8988T (cell line): ENCODE measurements around the gene ZNG1E.
"Not testable (repeated sequence)": the region's sequence is repeated elsewhere in the genome, so short reads cannot be mapped to it uniquely, and the experiment has no call there.

ENCODE experiments used
- DNase-seq: peaks from one replicate; pipeline ENCODE4 v3.0.0; 2011

Gene ZNG1E

DNA sequence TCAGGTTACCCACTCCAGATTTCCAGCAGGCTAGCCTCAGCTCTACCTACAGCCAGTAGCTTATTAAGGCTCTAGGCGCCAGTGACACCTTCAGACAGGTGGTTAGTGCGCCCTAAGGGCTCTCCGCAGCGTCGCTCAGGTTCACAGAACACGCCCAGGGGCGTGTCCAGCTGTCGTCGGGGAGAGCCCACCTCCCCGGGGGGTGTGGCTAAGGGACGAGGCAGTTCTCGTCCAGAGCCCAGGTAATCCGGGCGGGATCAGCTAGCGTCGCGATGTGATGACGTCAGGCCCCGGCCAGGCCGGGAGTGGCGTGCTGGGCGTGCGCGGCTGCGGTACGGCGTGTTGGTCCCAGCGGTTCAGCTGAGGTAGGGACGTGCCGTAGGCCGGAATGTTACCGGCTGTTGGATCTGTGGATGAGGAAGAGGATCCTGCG lies at the start of gene ZNG1E:
TSS of gene ZNG1E (plus strand) at position 340 of the 433 bp plus-strand sequence. CDS start at position 389, 49 bp downstream.
- not testable (repeated sequence) for DNase-seq

DNA sequence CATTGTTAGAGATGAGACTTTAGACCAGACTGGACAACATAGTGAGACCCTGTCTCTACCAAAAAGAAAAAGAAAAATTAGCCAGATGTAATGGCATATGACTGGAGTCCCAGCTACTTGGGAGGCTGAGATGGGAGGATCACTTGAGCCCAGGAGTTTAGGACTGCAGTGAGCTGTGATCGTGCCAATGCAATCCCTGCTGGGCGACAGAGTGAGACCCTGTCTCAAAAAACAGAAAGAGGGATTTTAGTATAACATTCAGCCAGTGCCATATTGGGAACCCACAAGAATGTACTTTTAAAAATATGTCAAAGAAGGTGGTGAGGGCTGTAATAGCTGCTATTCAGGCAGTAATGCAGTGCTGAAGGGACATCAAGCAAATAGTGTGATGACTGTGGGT lies 2.1 kb upstream of the ZNG1E start:
- not testable (repeated sequence) for DNase-seq

DNA sequence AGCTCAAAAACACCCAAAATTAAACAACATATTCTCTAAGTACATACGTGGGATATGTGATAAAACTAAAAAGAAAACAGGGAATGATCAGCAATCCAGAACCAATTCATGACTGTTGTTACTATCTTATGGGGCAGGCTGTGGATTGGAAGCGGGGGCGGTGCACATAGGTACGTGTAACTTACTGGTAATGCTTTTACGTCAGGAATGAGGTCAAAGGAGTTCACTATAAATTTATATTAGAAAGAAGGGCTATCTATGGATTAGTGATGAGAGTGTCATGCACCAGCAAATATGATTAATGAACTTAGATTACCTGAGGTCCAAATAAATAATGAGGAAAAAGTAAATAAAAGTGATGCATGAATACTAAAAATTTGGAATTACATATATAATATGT lies 710 bp upstream of the ZNG1E start:
- DNase-seq: not testable (repeated sequence)

DNA sequence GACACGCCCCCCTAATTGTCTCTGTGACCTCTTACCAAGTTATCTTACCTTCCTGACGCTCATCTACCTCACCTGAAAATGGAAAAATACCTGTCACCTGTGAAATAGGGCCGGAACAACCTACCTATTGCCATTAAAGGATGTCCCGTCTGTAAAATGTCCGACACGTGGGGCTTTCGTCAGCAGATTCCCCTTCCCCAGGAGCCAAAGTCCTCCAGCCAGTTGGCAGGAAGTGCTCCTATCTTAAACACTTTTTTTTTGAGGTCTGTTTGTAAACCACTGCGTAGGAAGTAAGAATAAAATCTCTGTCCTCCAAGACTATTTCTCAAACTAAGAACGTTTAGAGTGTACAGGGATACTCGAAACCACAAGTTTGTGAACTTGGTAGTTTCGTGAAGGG lies 661 bp downstream of the ZNG1E start:
- not testable (repeated sequence) for DNase-seq

DNA sequence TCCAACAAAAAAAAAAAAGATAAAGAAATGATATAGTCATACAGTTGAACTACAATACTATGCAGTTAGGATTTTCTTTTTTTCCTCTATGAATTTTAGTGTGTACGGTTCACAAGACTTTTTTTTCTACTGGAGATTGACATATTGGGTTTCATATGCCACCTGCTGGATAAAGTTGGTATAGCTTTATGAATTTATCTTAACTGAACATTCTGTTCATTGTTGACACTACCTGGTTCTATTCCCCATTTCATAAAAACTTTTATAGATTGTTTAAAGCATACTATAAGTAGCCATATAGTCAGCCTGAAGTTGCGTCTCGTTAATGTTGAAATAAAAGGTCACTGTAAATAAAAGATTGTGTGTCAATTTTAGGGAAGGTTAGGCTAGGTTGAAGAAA lies 2.8 kb downstream of the ZNG1E start:
- not testable (repeated sequence) for DNase-seq

DNA sequence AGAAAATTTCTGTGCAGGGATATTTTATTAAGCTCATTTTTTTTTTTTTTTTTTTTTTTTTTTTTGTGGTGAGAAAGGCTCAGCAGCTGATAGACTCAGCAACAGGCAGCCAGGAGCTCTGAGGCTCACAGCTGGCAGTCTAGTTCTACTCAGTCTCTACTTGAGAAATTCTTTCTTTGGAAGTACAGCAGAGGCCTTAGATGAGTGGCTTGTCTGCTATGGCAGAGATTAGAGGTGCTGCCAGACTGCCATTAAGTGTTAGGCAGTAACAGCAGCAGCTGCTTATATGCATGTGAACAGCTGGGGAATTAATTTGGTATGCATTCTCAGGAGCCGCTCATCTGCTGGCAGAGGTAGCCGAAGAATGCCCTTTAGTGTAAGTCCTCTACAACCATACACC lies 27.8 kb downstream of the ZNG1E start:
- DNase-seq: not testable (repeated sequence)

DNA sequence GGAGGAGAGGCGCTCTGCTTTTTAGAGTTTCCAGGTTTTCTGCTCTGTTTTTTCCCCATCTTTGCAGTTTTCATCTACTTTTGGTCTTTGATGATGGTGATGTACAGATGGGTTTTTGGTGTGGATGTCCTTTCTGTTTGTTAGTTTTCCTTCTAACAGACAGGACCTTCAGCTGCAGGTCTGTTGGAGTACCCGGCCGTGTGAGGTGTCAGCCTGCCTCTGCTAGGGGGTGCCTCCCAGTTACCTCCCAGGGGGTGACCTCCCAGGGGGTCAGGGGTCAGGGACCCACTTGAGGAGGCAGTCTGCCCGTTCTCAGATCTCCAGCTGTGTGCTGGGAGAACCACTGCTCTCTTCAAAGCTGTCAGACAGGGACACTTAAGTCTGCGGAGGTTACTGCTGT lies 38.7 kb downstream of the ZNG1E start:
- not testable (repeated sequence) for DNase-seq

DNA sequence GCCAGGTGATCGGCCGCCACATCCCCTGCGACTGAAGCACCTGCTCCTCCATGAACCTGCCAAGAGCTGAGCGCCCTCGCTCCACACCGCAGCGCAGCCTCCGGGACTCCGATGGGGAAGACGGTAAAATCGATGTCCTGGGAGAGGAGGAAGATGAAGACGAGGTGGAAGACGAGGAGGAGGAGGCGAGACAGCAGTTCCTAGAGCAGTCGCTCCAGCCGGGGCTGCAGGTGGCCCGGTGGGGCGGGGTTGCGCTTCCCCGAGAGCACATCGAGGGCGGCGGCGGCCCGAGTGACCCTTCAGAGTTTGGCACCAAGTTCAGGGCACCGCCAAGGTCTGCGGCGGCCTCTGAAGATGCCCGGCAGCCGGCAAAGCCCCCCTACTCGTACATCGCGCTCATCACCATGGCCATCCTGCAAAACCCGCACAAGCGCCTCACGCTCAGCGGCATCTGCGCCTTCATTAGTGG lies 61.4 kb downstream of the ZNG1E start, which contains the start of gene FOXD4L4:
TSS of gene FOXD4L4 (plus strand) at position 51 of the 469 bp plus-strand sequence. CDS start at position 51, 0 bp downstream.
- DNase-seq: not testable (repeated sequence)

DNA sequence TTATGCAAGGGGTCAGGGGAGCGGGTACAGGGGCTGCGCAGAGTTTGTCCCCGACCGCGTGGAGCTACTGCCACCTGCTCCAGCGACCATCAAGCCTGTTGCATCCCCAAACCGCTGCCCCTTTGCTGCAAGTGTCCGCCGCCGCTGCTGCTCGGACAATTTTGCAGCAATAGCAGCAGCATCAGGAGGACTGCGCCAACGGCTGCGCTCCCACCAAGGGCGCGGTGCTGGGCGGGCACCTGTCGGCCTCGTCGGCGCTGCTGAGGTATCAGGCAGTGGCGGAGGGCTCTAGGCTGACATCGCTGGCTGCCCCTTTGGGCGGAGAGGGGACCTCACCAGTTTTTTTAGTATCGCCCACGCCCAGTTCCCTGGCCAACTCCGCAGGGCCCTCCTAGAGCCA lies 62.4 kb downstream of the ZNG1E start:
- not testable (repeated sequence) for DNase-seq
